Astrocyte of the cerebellum (primary cell): ENCODE data around the gene PKD1L1.

Experiments used
- DNase-seq: peaks from one replicate; pipeline ENCODE4 v3.0.0-alpha.2; 2011; ENCODE audit warnings: low read depth
- H3K4me3 ChIP-seq: 2 replicates; pipeline ENCODE4 v1.5.1; 2011; ENCODE audit warnings: mild to moderate bottlenecking, low read depth, low read length, moderate library complexity
- CTCF ChIP-seq: IDR thresholded peaks from 2 replicates; pipeline ENCODE4 v1.5.1; 2012; ENCODE audit warnings: low read length, low read depth, moderate library complexity, mild to moderate bottlenecking; ENCODE audit errors: missing control alignments
- in situ Hi-C: cut with HindIII; loops from 2 replicates; pipeline ENCODE4 v1.10.0; 2017; ENCODE audit warnings: low sequenced_read_pairs

Gene PKD1L1

DNA sequence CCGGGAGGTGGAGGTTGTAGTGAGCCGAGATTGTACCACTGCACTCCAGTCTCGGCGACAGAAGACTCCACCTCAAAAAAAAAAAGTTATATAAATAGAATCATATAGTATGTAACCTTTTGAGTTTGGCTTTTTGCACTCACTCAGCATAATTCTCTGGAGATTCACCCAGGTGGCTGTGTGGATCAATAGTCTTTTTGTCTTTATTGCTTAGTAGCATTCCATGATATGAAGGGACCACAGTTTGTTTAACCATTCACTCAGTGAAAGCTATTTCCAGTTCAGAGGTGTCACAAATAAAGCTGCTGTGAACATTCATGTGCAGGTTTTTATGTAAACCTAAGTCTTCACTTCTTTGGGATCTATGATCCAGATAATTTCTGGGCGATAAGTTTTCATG, 167.7 kb downstream of the PKD1L1 start:
- DNase-seq, result no peak
- in situ Hi-C loops, result no loop called here
- H3K4me3 ChIP-seq, result no peak overlapping the region
- no peak for TF ChIP-seq CTCF

DNA sequence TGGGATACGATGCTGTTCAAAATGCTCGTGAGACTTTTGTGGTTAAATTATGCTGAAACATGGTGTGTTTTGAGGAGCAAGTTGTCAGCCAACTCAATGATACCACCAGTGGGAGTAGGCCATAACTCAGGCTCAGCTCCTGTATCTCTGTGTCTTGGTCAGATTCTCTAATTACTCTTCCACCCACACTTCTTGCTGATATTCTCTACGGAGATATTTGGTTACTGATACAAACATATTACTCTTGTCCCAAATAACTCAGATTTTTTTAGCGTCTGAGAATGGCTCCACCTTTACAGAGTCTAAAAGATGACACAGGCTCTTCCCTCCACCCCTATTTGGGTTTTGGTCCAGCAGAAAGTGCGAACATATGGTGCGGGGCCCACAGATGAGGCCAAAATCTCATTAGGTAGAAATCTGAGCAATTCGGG, 168.9 kb downstream of the PKD1L1 start:
- DNase-seq, result no peak
- TF ChIP-seq CTCF, result no peak
- H3K4me3 ChIP-seq, result no peak overlapping the region
- in situ Hi-C loops, result no loop called here

DNA sequence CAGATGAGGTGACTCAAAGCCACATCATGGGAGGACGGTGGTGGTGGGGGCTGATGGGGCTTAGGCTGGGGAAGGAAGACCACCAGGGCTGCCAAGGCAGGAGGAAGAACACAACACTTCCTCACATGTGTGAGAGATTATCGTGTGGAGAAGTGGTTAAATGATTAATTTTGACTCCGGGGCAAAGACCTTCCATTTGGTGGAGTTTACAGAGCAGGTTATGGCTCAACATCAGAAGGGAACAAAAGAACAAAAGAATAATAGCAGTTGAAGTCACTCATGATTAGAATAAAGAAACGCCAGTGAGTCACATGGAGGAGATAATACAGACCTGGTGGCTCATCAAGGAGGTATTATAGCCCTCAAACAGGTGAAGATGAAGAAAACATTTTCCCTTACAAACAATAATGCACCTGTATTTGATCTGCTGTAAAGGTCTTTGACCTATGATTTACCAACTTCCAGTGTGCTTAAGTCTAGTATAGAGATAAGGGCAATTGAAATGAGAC, 170.1 kb downstream of the PKD1L1 start:
- DNase-seq, result no peak
- TF ChIP-seq CTCF, result no peak
- no peak overlapping the region for H3K4me3 ChIP-seq
- in situ Hi-C loops, result no loop called here

DNA sequence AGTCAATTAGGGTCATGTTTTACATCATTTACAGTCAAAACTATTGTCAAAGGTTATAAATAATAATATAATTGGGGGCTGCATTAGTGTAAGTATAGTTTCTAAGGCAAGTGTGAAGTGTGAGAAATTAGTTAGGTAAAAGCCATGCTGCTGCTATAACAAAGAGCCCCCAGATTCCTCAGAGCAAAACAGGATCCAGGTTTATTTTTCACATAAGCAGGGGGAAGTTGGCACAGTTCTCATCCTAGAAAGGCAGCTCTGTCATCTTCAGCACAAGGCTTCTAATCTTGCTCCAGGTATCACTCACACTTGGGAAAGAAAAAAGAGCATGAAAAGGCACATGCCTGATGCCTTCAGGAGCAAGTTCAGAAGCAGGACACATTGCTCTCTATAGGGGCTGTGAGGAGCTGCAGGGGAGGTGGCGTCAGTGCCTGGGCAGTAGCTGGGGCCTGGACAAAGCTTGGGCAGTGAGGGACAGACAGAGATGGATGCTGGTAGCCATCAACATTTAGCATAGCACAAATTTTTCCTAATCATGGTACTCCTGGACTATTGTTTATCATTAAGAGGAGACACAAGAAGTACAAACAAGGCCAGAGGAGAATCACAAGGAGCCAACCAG, 170.6 kb downstream of the PKD1L1 start:
- TF ChIP-seq CTCF, result no peak
- DNase-seq, result no peak
- H3K4me3 ChIP-seq, result no peak overlapping the region
- in situ Hi-C loops, result no loop called here

DNA sequence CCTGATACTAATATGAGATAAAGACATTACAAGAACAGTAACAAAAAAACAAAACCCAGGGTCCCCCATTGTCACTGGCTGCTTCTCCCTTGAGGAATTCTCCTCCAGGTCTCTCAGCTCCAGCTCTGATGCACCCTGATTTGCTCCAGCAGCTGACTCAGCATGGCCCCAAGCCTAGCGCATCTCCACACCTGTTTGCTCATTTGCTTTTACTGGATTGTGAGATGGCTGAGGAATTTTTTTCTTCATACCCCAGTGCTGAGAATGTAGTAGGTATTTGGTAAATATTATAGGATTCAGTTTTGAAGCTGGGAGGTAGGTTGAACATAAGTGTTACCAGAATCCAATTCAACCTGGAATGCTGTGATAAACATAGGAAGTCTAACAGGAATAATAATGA, 171.9 kb downstream of the PKD1L1 start:
- TF ChIP-seq CTCF, result no peak
- no peak overlapping the region for H3K4me3 ChIP-seq
- in situ Hi-C loops, result no loop called here
- DNase-seq, result no peak

DNA sequence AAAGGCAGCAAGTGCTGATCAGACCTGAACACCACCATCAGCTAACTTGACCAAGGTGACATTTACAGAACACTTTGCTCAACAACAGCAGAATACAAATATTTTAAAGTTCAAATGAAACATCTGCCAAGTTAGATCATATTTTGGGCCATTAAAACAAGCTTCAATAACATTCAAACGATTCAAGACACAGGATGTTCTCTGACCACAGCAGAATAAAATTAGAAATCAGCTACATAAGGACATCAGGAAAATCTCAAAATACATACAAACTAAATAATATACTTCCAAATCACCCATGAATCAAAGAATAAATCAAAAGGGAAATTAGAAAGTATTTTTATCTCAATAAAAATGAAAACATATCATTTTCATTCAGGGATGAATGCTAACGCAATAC, 173.0 kb downstream of the PKD1L1 start:
- in situ Hi-C loops, result no loop called here
- H3K4me3 ChIP-seq, result no peak overlapping the region
- TF ChIP-seq CTCF, result no peak
- DNase-seq, result no peak
